GM10266 (cell line): ENCODE results near the gene RASSF10.

Experiments
- DNase-seq: peaks from one replicate; pipeline ENCODE4 v3.0.0; 2012; ENCODE audit errors: extremely low spot score
- CTCF ChIP-seq: IDR thresholded peaks from 2 replicates; pipeline ENCODE4 v1.5.1; 2012; ENCODE audit warnings: mild to moderate bottlenecking, low read depth; ENCODE audit not compliant: control insufficient read depth, insufficient read depth; ENCODE audit errors: missing control alignments

RASSF10 gene

GRCh38 chr11:12966002-12966401 lies 43.1 kb upstream of the RASSF10 start:
- no peak for TF ChIP-seq CTCF

DNA sequence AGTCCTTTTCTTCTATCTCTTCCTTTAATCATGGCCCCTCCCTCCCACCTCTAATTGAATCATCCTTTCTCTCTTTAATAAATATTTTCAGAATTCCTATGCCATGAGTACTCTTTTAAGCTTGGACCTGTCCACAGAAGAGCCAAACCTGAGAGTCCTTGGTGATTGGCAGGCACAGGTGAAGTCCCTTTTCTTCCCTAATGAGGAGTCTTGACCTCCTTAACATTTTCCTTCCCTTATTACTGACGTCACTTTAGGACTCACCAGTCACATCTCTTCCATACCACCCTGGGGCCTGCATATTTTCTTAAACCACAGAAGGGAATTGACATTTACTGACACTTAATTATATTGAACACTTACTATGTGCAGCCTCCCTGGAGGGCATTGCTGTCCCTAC lies 41.0 kb upstream of the RASSF10 start:
- TF ChIP-seq CTCF, result no peak

More at GRCh38 chr11:12966002-12966401, 43.1 kb upstream of the RASSF10 start:
- no peak for DNase-seq

GRCh38 chr11:12968826-12969225 lies 40.3 kb upstream of the RASSF10 start:
- no peak for DNase-seq
- no peak for TF ChIP-seq CTCF

More for the DNA sequence above, 41.0 kb upstream of the RASSF10 start:
- no peak for DNase-seq

DNA sequence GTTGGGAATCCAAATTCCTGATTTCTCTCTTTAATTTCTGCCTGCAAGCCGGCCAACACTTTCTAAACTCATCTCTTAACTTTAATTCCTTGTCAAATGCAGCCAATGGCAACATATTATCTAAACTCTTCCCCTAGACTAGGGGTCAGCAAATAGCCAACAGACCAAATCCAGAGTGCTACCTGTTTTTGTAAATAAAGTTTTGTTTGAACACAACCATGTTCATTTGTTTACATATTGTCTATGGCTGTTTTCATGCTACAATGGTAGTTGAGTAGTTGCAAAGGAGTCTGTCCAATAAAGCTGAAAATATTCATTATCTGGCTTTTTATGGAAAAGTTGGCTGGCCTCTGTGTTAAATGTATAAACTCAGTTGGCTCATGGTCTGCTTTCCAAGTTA lies 37.2 kb upstream of the RASSF10 start:
- no peak for DNase-seq
- no peak for TF ChIP-seq CTCF

DNA sequence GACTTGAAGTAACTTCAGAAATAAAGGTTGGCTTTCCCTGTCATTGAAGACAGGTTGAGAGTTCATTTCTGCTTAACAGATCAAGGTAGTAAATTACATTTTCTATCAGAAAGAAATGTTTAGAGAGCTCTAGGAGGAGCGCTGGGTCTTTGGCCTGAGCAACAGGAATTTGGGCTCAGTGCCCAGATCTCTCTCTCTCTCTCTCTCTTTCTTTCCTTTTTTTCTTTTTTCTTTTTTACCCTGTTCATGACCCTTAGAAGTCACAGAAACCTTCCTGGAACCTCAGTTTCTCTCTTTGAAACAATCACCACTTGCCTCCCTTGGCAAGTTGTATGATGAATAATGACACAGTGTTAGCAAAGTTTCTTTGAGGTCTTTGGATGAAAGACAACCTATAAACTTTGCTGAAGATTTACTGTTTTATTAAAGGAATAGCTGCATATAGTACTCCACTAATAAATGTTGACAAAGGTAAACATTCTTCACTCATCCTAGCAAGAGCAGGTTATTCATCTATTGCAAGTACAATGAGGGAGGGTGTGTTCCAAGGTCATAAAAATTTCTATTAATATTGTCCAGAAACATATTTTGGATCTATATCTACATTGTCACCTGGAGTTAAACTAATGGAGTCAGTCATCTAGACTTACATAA lies 35.5 kb upstream of the RASSF10 start:
- TF ChIP-seq CTCF, result no peak
- DNase-seq, result no peak

DNA sequence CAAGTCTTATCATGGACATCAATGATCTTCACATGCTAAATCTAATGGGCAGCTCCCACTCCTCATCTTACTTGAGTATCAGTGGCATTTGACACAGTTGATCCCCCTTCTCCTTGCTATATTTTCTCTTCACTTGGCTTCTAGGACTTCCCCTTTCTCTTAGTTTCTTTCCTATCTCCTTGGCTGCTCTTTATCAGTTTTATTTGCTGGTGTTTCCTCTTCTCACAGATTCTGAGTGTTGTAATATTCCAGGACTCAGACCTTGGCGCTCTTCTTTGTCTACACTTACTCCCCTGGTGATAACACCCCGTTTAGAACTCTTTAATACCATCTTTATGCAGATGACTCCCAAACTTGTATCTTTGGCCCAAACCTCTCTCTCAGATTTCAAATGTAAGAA lies 33.9 kb upstream of the RASSF10 start:
- no peak for DNase-seq
- no peak for TF ChIP-seq CTCF

DNA sequence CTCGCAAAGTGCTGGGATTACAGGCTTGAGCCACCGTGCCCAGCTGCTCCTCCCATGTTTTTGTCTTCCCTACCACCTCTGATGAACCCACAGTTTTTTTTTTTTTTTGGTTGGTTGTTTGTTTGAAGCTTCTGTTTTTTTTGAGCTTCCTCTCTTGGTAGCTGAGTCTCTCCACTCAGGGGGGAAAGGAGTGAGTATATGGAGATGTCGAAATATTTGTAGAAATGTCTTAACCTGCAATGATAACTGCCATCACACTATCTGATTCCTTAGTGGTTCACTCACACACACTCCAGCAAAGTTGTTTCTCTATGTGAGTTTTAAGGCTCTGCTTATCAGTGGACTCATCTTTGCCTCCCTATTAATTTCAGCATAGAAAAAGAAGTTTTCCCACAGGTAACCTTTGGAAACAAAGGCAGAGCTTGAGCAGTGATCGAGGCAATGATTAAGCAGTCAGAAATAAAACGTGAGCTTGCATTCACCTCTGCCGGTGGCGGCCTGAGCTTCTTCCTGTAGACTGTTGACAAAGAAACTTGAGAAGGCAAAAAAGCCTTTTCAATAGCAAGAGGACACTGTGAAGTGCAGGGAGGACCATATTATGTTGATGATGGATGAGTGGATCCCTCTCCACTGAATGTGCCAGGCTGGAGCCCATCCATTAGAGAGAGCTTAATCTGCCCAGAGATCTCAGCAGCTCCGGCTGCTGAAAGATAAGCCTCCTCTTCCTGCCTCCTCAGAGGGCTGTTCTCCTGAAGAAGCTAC lies 29.0 kb upstream of the RASSF10 start:
- no peak for TF ChIP-seq CTCF
- DNase-seq, result no peak
